ENCODE results near the gene SEZ6L. TPM values are rescaled to one million over a fixed set of nuclear protein-coding genes. Genes with fewer than 3 reads are reported as not detected.

Gene SEZ6L
- total RNA-seq, 1 donor = not detected

- TF ChIP-seq, protein P1, sequence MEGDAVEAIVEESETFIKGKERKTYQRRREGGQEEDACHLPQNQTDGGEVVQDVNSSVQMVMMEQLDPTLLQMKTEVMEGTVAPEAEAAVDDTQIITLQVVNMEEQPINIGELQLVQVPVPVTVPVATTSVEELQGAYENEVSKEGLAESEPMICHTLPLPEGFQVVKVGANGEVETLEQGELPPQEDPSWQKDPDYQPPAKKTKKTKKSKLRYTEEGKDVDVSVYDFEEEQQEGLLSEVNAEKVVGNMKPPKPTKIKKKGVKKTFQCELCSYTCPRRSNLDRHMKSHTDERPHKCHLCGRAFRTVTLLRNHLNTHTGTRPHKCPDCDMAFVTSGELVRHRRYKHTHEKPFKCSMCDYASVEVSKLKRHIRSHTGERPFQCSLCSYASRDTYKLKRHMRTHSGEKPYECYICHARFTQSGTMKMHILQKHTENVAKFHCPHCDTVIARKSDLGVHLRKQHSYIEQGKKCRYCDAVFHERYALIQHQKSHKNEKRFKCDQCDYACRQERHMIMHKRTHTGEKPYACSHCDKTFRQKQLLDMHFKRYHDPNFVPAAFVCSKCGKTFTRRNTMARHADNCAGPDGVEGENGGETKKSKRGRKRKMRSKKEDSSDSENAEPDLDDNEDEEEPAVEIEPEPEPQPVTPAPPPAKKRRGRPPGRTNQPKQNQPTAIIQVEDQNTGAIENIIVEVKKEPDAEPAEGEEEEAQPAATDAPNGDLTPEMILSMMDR (IDR thresholded peaks at IDR 0.05; ENCODE audit: insufficient read depth, low read depth, low read length) = no peak
- no peak for DNase-seq (ENCODE audit: low read depth)
- no peak overlapping the region for H3K4me3 ChIP-seq (ENCODE audit: low read depth, low read length)
Observed at GRCh38 chr22:26251869-26252268, 82.6 kb downstream of the SEZ6L start.

GRCh38 chr22:26259510-26259909 lies 90.2 kb downstream of the SEZ6L start:
- DNase-seq (ENCODE audit: low read depth) = peak; percentile 1
- TF ChIP-seq, protein P1 (IDR thresholded peaks at IDR 0.05; ENCODE audit: insufficient read depth, low read depth, low read length) = no peak
- no peak overlapping the region for H3K4me3 ChIP-seq (ENCODE audit: low read depth, low read length)

GRCh38 chr22:26264162-26264561 lies 94.9 kb downstream of the SEZ6L start:
- no peak overlapping the region for H3K4me3 ChIP-seq (ENCODE audit: low read depth, low read length)
- no peak for DNase-seq (ENCODE audit: low read depth)
- TF ChIP-seq, protein P1 (IDR thresholded peaks at IDR 0.05; ENCODE audit: insufficient read depth, low read depth, low read length) = no peak

GRCh38 chr22:26265281-26265680 lies 96.0 kb downstream of the SEZ6L start:
- H3K4me3 ChIP-seq (ENCODE audit: low read depth, low read length) = no peak overlapping the region
- no peak for DNase-seq (ENCODE audit: low read depth)
- TF ChIP-seq, protein P1 (IDR thresholded peaks at IDR 0.05; ENCODE audit: insufficient read depth, low read depth, low read length) = no peak

GRCh38 chr22:26265909-26266308 lies 96.6 kb downstream of the SEZ6L start:
- TF ChIP-seq, protein P1 (IDR thresholded peaks at IDR 0.05; ENCODE audit: insufficient read depth, low read depth, low read length) = no peak
- no peak for DNase-seq (ENCODE audit: low read depth)
- H3K4me3 ChIP-seq (ENCODE audit: low read depth, low read length) = no peak overlapping the region

DNA sequence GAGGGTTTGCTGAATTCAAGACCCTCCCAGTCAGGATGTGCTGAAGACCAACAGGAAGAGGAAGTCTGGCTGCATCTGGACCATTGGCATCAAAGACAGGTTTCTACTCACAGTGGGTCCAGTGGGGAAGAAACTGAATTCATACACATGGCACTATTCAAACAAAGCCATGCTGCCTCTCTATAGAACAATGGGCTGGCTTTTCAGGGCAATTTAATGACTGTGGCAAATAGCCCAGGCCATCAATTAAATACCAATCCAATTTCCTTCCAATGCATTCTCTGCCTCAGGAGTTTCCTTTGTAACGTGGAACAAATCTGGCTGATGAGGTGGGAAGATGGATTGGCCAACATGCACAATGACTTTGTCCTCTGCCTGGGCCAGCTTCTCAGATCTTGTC lies 98.6 kb downstream of the SEZ6L start:
- H3K4me3 ChIP-seq (ENCODE audit: low read depth, low read length) = no peak overlapping the region
- DNase-seq (ENCODE audit: low read depth) = no peak
- TF ChIP-seq, protein P1 (IDR thresholded peaks at IDR 0.05; ENCODE audit: insufficient read depth, low read depth, low read length) = no peak

GRCh38 chr22:26269572-26269971 lies 100.3 kb downstream of the SEZ6L start:
- no peak for DNase-seq (ENCODE audit: low read depth)
- no peak overlapping the region for H3K4me3 ChIP-seq (ENCODE audit: low read depth, low read length)
- TF ChIP-seq, protein P1 (IDR thresholded peaks at IDR 0.05; ENCODE audit: insufficient read depth, low read depth, low read length) = no peak

All from fibroblast of villous mesenchyme (primary cell).